Stimulated activated CD4-positive, alpha-beta T cell treated with anti-CD3 and anti-CD28 coated beads, Interleukin-12 subunit alpha, Interleukin-12 subunit beta, amount 100 ng/mL, for 48 hours (primary cell): ENCODE results near the gene CDC42BPB.
A peak's percentile ranks its signal among the peaks of the same experiment; 100 is the strongest.

ENCODE experiments used
- DNase-seq, 3 donors: peaks; one replicate each; pipeline ENCODE4 v3.0.0-alpha.2; 2020; ENCODE audit warnings: low read depth in 2 of 3, low spot score in 1 of 3

The CDC42BPB gene

GRCh38 chr14:102920273-102920997 is 136.9 kb downstream of the CDC42BPB start:
- no peak for DNase-seq

- DNase-seq, result no peak
These were observed 138.9 kb downstream of the CDC42BPB start for GRCh38 chr14:102918438-102918837.

GRCh38 chr14:102917469-102918211 is 139.7 kb downstream of the CDC42BPB start:
- DNase-seq, result peak; percentile 34 to 48 (median 38)

- DNase-seq, result no peak
These were observed 140.3 kb downstream of the CDC42BPB start for GRCh38 chr14:102917056-102917385.

- DNase-seq, result no peak
These were observed 140.8 kb downstream of the CDC42BPB start for GRCh38 chr14:102916347-102917055.

GRCh38 chr14:102915292-102916110 is 141.8 kb downstream of the CDC42BPB start:
- no peak for DNase-seq

GRCh38 chr14:102914474-102915291 is 142.7 kb downstream of the CDC42BPB start:
- no peak for DNase-seq

GRCh38 chr14:102913341-102914211 is 143.8 kb downstream of the CDC42BPB start:
- no peak for DNase-seq

GRCh38 chr14:102911991-102912761 is 145.2 kb downstream of the CDC42BPB start:
- no peak for DNase-seq

GRCh38 chr14:102911541-102911951 is 145.8 kb downstream of the CDC42BPB start:
- DNase-seq, result no peak

GRCh38 chr14:102910442-102910841 is 146.9 kb downstream of the CDC42BPB start:
- no peak for DNase-seq

GRCh38 chr14:102909911-102910310 is 147.4 kb downstream of the CDC42BPB start:
- no peak for DNase-seq

- no peak for DNase-seq
These were observed 147.9 kb downstream of the CDC42BPB start for GRCh38 chr14:102909462-102909861.

- DNase-seq, result no peak
These were observed 148.4 kb downstream of the CDC42BPB start for GRCh38 chr14:102908766-102909455.

- no peak for DNase-seq
These were observed 149.2 kb downstream of the CDC42BPB start for GRCh38 chr14:102907980-102908730.

GRCh38 chr14:102907303-102907844 is 150.0 kb downstream of the CDC42BPB start:
- no peak for DNase-seq
